ENCODE measurements around the gene DIP2B.
"Not testable (repeated sequence)": the region's sequence is repeated elsewhere in the genome, so short reads cannot be mapped to it uniquely, and the experiment has no call there.

Gene DIP2B

DNA sequence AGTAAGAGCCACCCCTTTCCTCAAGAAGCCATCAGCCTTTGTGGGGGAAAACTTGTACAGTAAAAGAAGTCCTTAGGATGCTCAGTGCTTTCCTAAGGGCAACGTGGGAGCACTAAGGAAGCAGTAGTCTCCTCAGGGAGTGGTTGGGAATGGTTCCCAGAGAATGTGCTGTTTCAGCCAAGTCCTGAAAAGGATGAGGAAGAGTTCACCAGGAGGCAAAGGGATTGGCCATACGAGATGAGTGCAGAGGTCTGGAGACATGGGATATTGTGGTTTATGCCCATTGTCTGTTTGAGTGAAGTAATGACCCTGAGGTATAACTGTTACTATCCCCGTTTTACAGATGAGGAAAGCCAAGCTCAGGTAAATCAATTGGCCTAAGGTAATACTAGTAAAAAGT, 173.1 kb downstream of the DIP2B start:
- DNase-seq (ENCODE audit: extremely low read depth, low read depth), result no peak
- TF ChIP-seq, protein P1, sequence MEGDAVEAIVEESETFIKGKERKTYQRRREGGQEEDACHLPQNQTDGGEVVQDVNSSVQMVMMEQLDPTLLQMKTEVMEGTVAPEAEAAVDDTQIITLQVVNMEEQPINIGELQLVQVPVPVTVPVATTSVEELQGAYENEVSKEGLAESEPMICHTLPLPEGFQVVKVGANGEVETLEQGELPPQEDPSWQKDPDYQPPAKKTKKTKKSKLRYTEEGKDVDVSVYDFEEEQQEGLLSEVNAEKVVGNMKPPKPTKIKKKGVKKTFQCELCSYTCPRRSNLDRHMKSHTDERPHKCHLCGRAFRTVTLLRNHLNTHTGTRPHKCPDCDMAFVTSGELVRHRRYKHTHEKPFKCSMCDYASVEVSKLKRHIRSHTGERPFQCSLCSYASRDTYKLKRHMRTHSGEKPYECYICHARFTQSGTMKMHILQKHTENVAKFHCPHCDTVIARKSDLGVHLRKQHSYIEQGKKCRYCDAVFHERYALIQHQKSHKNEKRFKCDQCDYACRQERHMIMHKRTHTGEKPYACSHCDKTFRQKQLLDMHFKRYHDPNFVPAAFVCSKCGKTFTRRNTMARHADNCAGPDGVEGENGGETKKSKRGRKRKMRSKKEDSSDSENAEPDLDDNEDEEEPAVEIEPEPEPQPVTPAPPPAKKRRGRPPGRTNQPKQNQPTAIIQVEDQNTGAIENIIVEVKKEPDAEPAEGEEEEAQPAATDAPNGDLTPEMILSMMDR (IDR thresholded peaks at IDR 0.05; ENCODE audit: low read depth, low read length), result no peak

DNA sequence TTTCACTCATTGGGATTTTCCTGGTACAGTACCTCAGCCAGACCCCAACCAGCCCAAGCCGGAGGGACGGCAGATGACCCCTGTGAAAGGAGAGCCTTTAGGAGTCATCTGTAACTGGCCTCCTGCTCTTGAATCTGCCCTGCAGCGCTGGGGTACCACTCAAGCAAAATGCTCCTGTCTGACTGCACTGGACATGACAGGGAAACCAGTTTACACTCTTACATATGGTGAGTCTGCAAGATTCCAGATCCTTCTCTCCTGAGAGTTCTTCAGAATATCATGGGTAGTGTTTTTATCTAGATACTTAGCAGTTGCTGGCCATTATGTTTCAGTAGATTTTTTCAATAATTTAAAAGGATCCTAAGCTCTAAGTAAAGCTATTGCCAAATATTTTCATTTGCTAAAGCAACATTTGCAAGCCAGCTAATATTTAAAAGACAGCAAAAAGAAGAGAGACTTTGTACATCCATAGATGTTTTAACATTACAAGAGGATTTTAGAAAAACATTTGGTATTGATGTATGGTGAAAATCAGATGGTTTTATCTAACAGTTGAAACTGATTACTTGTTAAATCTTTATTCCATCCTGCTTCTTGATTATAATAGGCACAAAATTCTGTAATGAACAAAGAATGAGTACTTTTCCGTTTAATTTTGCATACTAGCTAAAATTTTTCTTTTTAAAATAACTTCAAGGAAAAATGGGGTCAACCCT, 174.0 kb downstream of the DIP2B start:
- DNase-seq (ENCODE audit: extremely low read depth, low read depth), result no peak

DNA sequence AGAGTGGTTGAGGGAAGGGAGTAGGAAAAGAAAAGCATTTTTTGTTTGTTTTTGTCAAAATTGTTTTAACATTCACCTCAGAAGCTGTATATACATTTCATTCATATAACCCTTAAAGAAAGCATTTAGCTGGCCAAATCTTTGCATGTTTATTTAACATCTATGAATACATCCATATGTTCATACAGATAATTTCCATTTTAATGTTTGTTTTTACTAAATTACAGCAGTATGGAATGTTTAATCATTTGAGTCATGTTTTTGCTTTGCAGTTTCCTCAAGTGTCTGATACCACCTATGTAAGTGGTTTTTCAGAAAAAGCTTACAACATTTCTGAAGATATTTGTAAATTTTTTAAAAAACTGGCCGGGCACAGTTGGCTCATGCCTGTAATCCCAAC, 174.8 kb downstream of the DIP2B start:
- no peak for DNase-seq (ENCODE audit: extremely low read depth, low read depth)
- TF ChIP-seq, protein P1 (IDR thresholded peaks at IDR 0.05; ENCODE audit: low read depth, low read length), result no peak

More for the DNA sequence above, 174.0 kb downstream of the DIP2B start:
- TF ChIP-seq, protein P1 (IDR thresholded peaks at IDR 0.05; ENCODE audit: low read depth, low read length), result no peak

DNA sequence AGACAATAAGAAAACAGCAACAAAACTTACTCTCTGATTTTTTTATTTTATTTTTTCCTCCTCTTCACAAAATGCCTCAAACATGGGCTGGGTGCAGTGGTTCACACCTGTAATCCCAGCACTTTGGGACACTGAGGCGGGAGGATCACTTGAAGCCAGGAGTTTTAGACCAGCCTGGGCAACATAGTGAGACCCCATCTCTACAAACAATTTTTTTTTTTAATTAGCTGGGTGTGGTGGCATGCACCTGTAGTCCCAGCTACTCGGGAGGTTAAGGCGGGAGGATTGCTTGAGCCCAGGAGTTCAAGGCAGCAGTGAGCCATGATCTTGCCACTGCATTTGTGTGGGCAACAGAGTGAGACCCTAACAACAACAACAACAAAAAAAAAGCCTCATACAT, 176.3 kb downstream of the DIP2B start:
- not testable (repeated sequence) for DNase-seq (ENCODE audit: extremely low read depth, low read depth)

DNA sequence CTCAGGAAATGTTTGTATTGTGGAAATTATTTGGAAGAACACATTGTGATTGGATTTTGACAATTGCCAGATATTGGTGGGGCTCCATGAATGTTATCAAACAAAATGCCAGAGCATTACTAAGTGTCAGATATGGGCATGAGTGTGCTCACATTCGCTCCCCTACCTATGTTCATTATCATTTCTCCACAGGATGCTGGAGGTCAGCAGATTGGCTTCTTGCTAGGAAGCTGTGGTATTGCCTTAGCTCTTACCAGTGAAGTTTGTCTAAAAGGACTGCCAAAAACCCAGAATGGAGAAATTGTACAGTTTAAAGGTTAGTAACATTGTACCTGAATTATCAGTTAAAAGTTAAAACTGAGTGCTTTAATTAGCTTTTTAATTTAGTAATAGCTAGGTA, 180.9 kb downstream of the DIP2B start:
- DNase-seq (ENCODE audit: extremely low read depth, low read depth), result no peak
- TF ChIP-seq, protein P1 (IDR thresholded peaks at IDR 0.05; ENCODE audit: low read depth, low read length), result no peak

DNA sequence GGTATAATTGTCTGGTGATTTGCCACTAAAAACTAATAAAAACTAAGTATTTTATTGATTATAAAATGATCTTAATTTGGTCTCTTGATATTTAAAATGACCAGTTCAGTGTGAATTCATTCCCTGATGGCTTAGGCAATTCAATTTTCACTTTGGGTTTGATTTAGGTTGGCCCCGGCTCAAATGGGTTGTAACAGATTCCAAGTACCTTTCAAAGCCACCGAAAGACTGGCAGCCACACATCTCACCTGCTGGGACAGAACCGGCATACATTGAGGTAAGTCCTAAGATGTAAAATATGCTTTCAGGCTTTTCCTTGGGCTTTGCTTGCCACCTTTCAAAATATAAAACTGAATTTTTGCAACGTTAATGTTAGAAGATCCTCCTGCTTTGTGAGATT, 181.6 kb downstream of the DIP2B start:
- DNase-seq (ENCODE audit: extremely low read depth, low read depth), result no peak
- TF ChIP-seq, protein P1 (IDR thresholded peaks at IDR 0.05; ENCODE audit: low read depth, low read length), result no peak

DNA sequence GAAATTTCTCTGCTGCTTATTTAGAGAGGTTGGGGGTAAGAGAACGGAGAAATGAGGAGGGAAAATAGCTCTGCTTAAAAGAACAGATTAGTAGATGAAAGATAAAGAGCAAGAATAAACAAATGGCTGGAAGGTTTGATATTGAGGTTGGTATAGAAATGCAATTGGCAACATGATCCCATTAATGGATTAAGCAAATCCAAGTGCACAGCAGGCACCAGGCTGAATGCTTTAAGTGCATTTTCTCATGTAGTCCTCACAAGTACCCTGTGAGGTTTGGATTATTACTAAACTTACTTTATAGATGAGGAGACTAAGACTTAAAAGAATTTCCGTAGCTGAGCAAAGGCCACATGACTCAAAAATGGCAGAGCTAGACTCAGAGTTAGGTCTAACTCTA, 182.2 kb downstream of the DIP2B start:
- no peak for DNase-seq (ENCODE audit: extremely low read depth, low read depth)
- TF ChIP-seq, protein P1 (IDR thresholded peaks at IDR 0.05; ENCODE audit: low read depth, low read length), result no peak

DNA sequence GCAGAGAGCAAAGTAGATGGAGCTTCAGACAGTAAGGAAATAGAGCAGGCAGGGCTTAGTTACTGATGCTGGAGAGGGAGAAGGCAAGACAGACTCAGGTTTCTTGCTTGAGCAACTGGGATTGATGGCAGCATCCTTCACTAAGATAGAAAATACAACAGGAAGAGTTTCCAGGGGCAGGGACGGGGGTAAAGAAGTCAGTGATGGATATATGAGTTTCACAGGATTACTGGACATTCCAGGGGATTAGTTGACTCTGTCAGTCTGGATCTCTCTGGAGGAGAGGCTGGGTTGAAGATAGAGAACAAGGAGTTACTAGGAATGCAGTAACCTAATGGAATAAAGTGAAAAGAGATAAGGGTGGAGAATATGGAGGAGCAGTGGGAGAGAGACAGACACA, 184.7 kb downstream of the DIP2B start:
- TF ChIP-seq, protein P1 (IDR thresholded peaks at IDR 0.05; ENCODE audit: low read depth, low read length), result no peak
- DNase-seq (ENCODE audit: extremely low read depth, low read depth), result no peak

All from AG09319 (cell line).